ENCODE data around the gene LCN12. TPM values are rescaled to one million over a fixed set of nuclear protein-coding genes. Genes with fewer than 3 reads are reported as not detected.

Gene LCN12
- total RNA-seq, 1 experiment from 2014 or later: not detected

DNA sequence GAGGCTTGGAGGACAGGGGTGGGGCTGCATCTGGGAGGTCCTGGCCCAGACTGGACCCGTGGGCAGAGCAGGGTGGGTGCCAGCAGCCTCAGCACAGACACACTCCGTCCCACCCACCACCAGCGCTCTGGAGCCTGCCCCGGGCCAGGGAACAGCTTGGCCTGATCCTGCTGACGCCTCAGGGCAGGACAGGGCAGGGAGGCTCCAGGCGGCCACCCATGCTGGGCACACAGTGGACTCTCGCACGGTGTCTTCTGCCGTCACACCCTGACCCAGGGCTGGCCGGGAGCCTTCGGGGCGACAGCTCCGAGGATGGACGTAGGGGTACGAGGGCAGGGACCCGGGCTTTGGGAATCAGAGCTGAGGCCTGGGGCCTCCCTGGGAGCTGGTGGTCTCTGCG, 17.1 kb downstream of the LCN12 start:
- no TSS peak for BruUV-seq (replicated peaks)
- no peak for TF ChIP-seq EZH2 (IDR thresholded peaks at IDR 0.05; ENCODE audit: borderline replicate concordance, low read depth, low read length, poor library complexity, severe bottlenecking)
- TF ChIP-seq, protein P1, sequence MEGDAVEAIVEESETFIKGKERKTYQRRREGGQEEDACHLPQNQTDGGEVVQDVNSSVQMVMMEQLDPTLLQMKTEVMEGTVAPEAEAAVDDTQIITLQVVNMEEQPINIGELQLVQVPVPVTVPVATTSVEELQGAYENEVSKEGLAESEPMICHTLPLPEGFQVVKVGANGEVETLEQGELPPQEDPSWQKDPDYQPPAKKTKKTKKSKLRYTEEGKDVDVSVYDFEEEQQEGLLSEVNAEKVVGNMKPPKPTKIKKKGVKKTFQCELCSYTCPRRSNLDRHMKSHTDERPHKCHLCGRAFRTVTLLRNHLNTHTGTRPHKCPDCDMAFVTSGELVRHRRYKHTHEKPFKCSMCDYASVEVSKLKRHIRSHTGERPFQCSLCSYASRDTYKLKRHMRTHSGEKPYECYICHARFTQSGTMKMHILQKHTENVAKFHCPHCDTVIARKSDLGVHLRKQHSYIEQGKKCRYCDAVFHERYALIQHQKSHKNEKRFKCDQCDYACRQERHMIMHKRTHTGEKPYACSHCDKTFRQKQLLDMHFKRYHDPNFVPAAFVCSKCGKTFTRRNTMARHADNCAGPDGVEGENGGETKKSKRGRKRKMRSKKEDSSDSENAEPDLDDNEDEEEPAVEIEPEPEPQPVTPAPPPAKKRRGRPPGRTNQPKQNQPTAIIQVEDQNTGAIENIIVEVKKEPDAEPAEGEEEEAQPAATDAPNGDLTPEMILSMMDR (conservative IDR thresholded peaks at IDR 0.05; ENCODE audit: low read depth, low read length): no peak
- Histone ChIP-seq H3K27me3 (replicated peaks; ENCODE audit: insufficient read depth, low read depth, low read length, poor library complexity) (no peaks in the 10 kb centered on the region), H3K36me3 (ENCODE audit: insufficient read depth, low read length, poor library complexity, severe bottlenecking) (no peaks in the 10 kb centered on the region), H3K9me3 (ENCODE audit: low read depth, low read length, poor library complexity, severe bottlenecking) (no peaks in the 10 kb centered on the region), H3K27ac (ENCODE audit: low read depth, low read length, poor library complexity, severe bottlenecking) (no peak overlapping the region), H3K4me3 (ENCODE audit: low read depth, low read length, poor library complexity, severe bottlenecking) (no peak overlapping the region), H3K4me1 (ENCODE audit: insufficient read depth, low read length, poor library complexity, severe bottlenecking) (peaks cover 4% of the 10 kb centered on the region)
- CTCF ChIA-PET: no interaction called here
- intact Hi-C loops (cut with micrococcal nuclease; ENCODE audit: unreplicated experiment): no loop called here
- POLR2A ChIA-PET (ENCODE audit: low non-redundant PET): no interaction called here
- no peak for DNase-seq (ENCODE audit: low spot score)

DNA sequence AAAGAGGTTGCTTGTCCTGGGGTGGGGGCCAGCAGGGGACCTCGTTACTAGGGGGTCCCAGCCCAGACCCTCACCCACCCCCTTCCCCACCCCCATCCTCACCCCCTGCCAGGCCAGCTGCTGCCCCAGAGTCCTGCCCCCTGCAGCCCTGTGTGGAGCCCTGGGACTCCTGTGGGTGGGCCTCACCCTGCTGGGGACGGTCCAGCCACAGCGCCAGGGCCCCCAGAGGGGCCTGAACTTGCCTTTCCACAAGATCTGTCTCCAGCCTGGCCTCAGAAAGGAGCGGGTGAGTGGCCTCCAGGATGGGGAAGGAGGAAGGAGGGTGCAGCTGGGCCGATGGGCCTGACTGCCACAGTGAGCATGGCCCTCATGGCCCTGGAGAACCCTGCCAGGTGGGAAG, 17.7 kb downstream of the LCN12 start:
- Histone ChIP-seq H3K27me3 (replicated peaks; ENCODE audit: insufficient read depth, low read depth, low read length, poor library complexity) (no peaks in the 10 kb centered on the region), H3K36me3 (ENCODE audit: insufficient read depth, low read length, poor library complexity, severe bottlenecking) (no peaks in the 10 kb centered on the region), H3K27ac (ENCODE audit: low read depth, low read length, poor library complexity, severe bottlenecking) (no peak overlapping the region), H3K4me1 (ENCODE audit: insufficient read depth, low read length, poor library complexity, severe bottlenecking) (peaks cover 4% of the 10 kb centered on the region), H3K9me3 (ENCODE audit: low read depth, low read length, poor library complexity, severe bottlenecking) (no peaks in the 10 kb centered on the region), H3K4me3 (ENCODE audit: low read depth, low read length, poor library complexity, severe bottlenecking) (no peak overlapping the region)
- ChIA-PET CTCF (no interaction called here), POLR2A (ENCODE audit: low non-redundant PET) (interaction anchor here (0.5 kb wide), 1 partner anchor 13 kb away, joined by 5 read pairs; no protein-coding TSS in a partner anchor)
- intact Hi-C loops (cut with micrococcal nuclease; ENCODE audit: unreplicated experiment): no loop called here
- TF ChIP-seq, protein P1 (conservative IDR thresholded peaks at IDR 0.05; ENCODE audit: low read depth, low read length): no peak
- TF ChIP-seq EZH2 (IDR thresholded peaks at IDR 0.05; ENCODE audit: borderline replicate concordance, low read depth, low read length, poor library complexity, severe bottlenecking): no peak
- BruUV-seq (replicated peaks): no TSS peak
- no peak for DNase-seq (ENCODE audit: low spot score)

DNA sequence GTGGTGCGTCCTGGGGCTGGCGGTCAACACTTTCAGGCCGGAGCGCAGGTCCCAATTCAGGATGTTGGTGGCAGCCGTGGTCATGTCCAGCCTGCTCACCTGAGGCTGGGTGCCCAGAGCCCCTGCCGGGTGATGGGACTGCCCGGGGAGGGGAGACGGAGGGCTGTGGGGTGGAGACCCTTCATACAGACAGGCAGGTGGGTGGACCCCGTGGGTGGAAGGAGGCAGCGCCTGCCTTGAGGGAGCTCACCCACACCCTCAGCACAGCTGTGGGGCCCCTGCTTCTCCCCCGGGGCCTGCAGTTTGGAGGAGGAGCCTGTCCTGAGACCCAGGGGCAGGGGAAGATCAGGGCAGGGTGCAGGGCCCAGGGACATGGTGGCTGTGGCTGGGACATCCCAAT, 18.3 kb downstream of the LCN12 start:
- BruUV-seq (replicated peaks): no TSS peak
- Histone ChIP-seq H3K27me3 (replicated peaks; ENCODE audit: insufficient read depth, low read depth, low read length, poor library complexity) (no peaks in the 10 kb centered on the region), H3K27ac (ENCODE audit: low read depth, low read length, poor library complexity, severe bottlenecking) (no peak overlapping the region), H3K4me1 (ENCODE audit: insufficient read depth, low read length, poor library complexity, severe bottlenecking) (peaks cover 4% of the 10 kb centered on the region), H3K9me3 (ENCODE audit: low read depth, low read length, poor library complexity, severe bottlenecking) (no peaks in the 10 kb centered on the region), H3K4me3 (ENCODE audit: low read depth, low read length, poor library complexity, severe bottlenecking) (no peak overlapping the region), H3K36me3 (ENCODE audit: insufficient read depth, low read length, poor library complexity, severe bottlenecking) (no peaks in the 10 kb centered on the region)
- ChIA-PET CTCF (no interaction called here), POLR2A (ENCODE audit: low non-redundant PET) (no interaction called here)
- no peak for DNase-seq (ENCODE audit: low spot score)
- TF ChIP-seq, protein P1 (conservative IDR thresholded peaks at IDR 0.05; ENCODE audit: low read depth, low read length): no peak
- TF ChIP-seq EZH2 (IDR thresholded peaks at IDR 0.05; ENCODE audit: borderline replicate concordance, low read depth, low read length, poor library complexity, severe bottlenecking): no peak
- intact Hi-C loops (cut with micrococcal nuclease; ENCODE audit: unreplicated experiment): no loop called here

Data from A673 (cell line).